GM19025 (cell line): ENCODE measurements around the gene PPP2R2C.

Experiments used
- ATAC-seq: cut with Tn5 transposase; IDR thresholded peaks from one replicate; pipeline ENCODE4 v1.9.1; 2021; ENCODE audit warnings: mild to moderate bottlenecking, low read depth, moderate library complexity; ENCODE audit not compliant: unreplicated experiment

Gene PPP2R2C

DNA sequence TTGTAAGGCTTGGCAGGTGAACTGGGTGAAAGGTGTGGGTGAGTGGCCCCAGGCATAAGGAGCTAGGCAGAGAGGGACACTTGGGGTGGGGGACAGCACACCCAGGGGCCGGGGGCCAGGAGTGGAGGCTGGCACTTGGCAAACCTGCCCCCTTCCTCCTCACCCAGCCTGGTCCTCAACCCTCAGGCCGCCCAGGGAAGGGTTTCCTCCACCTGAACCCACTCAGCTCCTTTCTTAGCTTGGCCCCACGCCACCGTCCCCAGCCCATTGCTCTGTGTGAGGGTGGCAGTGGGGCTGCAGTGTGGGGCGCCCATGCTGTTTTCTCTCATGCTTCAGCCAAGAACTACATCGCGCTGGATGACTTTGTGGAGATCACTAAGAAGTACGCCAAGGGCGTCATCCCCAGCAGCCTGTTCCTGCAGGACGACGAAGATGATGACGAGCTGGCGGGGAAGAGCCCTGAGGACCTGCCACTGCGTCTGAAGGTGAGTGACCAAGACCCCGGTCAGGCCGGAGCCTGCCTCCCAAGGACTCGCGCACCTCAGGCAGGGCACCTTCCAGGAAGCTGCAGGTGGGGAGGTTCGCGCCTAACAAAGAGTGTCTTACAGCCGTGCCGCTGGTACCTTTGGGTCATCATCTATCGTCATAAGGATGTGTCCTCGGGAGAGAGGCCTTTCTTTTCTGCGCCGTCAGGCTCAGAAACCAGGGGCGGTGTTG is 177.6 kb downstream of the PPP2R2C start:
- ATAC-seq: no peak

DNA sequence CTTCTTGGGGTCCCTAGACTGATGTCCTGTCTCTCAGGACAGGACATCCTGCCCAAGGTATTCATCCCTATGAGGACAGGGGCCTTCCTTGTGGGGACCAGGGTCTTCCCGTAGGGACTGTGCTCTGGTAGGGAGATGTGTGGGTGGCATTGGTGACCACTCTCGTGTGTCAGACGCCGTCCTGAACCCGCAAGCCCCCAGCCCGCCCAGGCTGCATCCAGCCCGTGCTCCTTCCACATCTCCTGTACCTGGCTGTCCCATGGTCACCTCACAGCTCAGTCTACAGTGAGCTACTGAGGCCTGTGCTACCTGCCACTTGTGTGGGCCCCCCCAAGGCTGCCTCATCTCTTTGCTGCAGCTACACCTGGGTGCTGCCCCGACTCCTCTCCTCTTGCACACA is 178.8 kb downstream of the PPP2R2C start:
- no peak for ATAC-seq

DNA sequence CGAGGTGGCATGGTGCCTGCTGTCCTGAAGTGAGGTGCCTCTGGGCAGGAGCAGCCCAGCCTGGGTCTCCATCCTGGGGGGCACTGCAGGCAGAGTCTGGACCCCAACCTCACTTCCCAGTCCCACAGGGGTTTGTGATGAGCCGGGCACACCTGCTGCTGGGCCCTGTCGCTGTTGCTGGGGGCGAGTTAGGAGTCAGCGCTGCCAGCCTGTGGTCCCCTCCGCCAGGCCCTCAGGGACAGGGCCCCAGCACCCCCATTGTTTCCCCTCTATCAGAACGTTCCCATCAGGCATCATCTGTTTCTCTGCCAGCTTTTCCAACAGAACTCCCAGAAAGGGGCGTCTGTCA is 179.3 kb downstream of the PPP2R2C start:
- ATAC-seq: no peak

DNA sequence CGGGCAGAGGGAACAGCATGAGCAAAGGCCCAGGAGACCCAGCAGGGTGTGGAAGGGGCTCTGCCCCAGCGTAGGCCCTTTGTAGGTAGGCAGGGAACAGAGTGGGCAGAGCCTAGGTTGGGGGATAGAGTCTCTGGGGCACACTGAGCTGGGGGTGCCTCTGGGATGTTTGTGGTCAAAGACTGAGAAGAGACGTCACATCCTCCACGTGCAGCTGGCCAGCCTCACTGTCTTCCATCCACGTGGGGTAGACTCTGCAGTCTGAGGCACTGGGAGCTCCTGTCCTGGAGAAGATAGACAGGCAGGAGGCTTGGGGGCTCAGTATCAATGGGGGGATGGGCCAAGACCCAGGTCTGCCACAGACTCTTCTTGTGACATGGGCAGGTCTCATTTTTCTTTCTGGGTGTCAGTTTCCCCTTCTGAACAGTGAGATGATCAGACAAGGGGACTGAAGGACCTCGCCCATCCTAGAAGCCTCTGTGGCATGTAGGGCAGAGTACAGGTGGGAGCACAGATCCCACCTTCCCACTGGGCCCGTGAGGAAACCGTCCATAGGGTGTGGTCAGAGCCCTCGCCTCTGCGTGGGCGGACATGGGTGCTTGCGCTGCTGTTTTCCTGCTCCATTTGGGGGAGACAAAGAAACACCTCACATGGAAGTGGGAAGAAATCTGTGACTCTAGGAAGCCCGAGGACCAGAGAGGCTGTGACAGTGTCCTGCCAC is 179.9 kb downstream of the PPP2R2C start:
- peak; percentile 55 for ATAC-seq

DNA sequence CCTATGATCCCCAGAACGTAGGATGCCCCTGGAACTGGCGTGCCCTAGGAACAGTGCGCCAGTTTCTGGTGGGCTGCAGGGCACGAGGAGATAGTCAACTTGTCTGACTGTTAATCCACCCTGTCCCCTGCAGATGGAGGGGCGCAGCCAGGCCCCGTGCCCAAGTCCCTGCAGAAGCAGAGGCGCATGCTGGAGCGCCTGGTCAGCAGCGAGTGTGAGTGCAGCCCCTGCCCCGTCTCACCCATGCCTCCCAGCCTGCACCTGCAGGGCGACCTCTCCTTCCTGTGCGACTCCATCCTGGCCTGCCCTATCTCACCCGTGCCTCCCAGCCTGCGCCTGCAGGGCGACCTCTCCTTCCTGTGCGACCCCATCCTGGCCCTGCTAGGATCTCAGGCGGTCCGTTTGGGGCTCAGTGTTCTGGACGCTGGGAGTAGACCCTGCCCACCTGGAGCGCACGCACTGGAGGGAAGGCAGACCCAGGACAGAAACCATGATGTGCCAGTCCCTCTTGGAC is 180.6 kb downstream of the PPP2R2C start:
- no peak for ATAC-seq

DNA sequence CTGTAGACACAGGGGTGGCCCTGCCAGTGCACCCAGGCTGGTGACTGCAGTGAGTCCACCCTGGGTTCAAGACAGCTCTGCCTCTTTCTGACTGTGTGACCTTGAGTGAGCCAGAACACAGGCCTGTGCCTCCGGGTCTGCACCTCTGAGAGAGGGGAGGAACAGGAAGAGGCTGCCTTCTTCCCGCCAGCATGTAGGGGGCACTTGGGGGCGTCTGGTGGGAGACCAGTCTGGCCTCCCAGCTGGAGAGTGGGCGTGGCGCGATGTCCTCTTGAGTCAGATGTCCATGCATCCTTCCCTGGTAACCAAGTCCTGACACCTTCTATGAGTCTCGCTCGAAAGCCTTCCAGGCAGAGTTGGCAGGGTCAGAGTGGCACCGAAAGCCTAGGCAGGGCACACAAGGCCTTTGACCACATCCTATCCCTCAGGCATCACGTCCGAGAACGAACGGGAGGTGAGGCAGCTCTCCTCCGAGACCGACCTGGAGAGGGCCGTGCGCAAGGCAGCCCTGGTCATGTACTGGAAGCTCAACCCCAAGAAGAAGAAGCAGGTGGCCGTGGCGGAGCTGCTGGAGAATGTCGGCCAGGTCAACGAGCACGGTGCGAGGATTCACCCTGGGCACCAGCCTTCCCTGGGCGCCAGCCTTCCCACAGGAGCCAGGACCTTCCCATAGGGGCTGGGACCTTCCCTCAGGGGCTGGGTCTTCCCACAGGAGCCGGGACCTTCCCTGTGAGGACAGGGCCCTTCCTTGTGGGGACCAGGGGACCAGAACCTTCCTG is 181.5 kb downstream of the PPP2R2C start:
- no peak for ATAC-seq

DNA sequence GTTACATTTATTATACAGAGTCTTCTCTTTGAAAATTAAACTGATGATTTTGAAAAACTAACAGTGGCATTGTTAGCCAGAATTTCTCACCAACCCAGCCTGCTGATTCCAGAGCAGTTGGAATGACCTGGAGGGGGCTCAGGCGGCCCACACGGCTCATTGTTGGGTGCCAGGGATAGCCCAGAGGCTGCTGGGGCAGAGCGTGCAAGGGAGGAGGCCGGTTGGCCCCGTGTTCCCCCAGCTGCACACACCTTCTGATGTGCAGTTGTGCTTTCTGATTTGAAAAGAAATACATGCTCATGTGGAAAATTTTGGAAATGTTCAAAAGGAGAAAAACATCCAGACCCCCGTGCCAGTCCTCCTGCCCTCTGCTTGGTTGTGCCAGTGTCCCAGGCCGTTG is 182.2 kb downstream of the PPP2R2C start:
- ATAC-seq: no peak

DNA sequence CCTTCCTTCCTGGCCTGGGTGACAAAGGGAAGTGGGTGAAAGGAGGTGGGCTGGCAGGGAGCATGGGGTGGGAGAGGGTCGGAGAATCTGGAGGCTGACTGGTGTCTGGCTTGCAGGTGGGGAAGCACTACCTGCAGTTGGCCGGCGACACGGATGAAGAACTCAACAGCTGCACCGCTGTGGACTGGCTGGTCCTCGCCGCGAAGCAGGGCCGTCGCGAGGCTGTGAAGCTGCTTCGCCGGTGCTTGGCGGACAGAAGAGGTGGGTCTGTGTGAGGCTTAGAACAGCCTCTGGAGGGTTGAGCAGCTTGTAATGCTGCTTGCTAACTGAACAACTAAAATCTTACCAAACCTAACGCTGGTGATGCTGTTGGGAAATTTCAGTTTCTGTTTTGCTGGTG is 183.5 kb downstream of the PPP2R2C start:
- no peak for ATAC-seq

DNA sequence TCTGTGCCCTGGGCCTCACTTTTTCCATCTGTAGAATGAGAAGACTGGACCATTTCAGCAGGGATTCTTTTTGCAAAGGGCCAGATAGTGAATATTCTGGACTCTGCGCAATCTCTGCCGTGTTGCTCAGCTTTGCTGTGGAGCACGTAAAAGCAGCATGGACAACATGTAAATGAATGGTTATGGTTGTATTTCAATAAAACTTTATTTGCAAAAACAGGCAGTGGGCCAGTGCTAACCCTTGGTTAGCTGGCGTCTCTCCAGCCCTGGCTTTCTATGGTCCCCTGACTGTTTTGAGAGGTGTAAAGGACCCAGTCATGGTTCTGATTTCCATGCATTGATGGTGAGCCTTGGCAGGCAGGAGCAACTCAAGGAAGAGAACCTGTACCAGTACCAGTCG is 184.1 kb downstream of the PPP2R2C start:
- no peak for ATAC-seq

DNA sequence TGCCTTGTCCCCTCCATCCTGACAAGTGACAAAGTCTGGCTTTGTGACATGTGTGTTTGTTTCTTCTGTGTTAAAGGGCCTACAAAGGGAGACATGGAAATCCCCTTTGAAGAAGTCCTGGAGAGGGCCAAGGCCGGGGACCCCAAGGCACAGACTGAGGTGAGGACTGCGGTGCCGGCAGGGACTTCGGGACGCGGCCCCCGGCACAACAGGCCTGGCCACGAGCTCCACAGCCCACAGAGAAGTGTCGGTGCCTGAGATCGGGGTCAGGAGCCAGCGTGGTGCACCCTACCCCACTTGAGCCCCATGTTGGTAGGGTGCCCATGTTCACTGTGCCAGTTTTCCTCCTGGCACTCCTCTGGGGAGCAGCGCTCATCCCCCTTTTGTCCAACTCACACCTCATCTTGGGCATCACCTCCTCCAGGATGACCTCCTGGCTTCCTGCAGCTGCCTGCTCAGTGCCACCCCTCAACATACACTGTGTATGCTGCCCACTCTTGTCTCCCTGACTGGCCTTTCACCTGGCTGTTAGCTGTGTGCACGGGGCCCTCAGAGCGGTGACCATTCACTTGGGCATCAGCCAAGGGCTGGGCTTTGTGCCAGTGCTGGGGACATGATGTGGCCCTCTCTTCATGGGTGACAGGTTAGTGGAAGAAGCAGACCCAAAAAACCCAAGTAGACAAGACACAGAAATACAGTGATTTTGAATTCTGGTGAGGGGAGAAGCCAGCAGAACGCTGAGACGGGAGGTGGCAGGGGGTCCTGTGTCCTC is 185.2 kb downstream of the PPP2R2C start:
- ATAC-seq: no peak

DNA sequence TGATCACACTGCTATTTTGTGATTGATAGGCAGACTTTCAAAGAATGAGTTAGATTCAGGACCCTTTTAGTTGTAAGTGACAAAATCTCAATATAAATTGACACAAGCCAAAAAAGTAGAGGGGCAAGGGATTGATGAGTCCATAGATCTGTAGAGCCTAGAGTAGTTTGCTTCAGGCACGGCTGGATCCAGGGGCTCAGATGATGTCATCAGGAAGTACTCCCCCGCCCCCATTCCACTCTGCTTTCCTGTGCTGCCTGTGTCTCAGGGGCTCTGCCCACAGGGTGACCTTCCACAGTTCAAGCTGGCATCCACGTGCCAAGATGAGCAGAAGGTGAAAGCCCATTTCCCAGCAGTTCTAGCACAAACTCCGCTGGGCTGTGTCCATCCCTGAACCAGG is 189.1 kb downstream of the PPP2R2C start:
- no peak for ATAC-seq

DNA sequence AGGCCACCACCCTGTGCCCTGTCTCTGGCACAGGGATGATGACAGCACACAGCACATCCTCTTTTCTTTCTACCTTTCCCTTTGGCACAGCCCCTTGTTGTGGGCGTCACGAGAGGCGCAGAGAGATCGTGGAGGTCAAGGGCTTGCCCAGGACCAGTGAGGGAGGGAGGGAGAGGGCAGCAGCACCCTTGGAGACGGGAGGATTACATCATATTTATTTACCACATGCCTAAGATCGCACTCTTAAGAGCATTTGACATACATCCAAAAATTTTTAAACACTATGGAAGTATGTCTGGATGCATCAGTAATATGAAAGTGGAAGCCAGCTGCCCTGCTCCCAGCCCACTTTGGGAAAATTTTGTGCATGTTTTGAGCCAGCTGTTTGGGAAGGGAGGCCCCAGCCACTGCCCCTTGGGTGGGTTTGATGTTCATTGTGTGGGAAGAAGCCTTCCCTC is 190.1 kb downstream of the PPP2R2C start:
- no peak for ATAC-seq

DNA sequence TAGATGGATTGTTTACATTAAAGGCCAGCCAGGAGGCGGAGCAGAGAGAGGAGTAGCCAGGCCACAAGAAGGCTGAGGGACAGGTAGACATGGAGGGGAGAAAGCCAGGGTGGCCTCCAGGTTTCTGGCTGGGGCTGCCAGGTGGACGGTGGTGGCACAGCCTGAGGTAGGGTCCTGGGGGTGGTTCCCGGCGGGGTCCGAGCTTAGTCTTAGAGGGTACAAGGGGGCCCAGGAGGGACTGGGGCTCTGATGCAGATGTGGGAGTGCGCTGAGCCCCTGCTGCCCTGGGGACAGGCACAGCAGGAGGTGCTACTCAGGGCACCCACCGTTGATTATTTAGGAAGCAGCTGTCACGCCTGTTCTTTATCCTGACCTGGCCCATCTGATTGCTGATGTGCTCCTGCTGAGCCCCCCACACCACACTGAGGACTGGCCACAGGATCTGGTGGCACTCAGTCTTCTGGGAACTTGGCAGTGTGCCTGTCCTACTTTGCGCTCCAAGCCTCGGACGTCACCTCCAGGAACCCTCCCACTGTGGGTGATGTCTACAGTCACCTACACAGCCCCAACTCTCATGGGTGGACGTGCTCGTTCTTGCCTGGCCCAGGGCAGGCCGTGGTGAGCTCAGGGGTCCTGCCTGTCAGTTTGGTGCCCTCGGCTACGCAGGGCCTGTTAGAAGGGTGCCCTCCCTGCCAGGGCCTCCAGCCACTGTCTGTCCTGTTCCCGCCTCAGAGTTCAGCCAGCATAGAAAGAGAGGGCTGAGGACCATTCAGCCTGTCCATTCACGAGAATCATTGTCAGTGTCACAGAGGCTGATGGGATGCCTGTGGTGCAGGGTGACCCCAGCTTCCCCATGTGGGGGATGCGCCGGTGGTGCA is 190.7 kb downstream of the PPP2R2C start:
- no peak for ATAC-seq

DNA sequence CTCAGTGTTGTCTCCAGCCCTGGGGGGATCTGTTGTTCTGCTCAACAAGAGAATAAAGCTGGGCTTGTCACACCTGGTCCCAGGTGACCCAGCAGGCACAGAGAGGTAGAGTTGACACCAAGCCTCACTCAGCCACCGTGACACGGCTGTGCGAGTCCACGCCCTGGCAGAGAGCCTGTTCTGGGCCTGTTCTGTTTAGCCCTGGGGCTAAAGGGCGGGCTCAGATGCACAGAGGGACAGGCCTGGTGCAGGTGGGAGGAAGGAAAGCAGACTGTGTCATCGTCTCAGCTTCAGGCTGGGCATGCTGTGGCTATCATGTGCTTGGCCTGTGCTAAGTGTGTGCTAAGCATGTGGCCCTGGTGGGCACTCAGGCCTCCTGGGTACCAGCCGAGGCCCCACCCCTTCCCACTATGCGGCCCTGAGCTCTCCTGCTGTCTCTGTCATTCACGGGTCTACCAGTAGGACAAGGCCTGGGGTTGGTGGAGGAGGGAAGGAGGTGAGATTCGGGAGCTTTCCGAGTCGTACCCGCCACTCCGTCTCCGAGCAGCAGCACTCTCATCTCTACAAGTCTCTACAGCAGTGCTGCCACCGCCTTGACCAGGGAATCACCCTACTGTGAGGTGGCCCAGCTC is 191.9 kb downstream of the PPP2R2C start:
- no peak for ATAC-seq

DNA sequence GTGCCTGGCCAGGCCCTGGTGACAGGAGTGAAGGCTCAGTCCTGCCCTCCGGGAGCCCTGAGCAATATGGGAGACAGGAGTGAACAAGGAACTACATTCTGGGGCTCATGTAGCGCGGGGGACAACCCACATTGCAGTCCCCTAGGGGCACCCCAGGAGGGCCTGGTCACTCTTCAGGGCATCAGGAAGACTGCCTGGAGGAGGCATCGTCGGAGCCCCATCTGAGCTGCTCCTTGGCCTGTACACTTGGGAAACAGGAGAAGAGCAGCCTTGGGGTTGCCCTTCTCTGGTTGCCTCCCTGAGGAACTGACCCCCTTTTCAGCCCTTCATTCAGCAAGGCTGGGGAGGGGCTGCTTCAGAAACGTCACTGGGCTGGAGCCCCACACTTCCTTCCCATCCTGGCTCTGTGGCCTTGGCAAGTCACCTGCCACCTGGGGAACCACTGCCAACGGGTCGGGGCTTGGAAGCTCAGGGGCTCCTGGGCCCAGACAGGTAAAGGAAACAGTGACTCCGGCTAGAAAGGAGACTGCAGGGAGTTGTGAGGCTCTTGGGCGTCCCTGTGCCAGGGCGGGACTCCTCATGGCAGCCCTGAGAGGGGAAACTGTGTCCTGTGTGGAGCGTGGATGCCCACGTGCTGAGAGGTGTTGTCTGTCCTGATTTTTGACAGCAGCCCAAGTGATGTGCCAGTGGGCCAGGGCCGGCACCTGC is 192.7 kb downstream of the PPP2R2C start:
- no peak for ATAC-seq

DNA sequence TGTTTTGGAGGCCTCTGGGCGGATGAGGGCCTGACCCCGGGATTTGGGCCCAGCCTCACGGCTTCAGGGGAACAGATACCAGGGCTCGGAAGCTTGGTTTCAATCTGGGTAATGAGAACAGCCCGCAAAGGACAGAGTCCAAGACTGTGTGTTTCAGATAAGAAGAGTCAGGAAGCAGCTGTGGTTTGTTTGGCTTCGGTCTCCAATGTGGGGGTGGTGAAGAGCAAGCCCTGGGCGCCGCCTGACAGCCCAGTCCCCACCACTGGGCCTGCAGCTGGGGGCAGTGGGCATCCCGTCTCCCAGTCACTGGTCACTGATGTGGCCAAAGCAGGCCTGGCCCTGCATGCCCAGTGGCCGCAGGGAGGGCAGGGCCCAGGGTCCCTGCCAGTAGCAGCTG is 193.6 kb downstream of the PPP2R2C start:
- ATAC-seq: peak; percentile 79

DNA sequence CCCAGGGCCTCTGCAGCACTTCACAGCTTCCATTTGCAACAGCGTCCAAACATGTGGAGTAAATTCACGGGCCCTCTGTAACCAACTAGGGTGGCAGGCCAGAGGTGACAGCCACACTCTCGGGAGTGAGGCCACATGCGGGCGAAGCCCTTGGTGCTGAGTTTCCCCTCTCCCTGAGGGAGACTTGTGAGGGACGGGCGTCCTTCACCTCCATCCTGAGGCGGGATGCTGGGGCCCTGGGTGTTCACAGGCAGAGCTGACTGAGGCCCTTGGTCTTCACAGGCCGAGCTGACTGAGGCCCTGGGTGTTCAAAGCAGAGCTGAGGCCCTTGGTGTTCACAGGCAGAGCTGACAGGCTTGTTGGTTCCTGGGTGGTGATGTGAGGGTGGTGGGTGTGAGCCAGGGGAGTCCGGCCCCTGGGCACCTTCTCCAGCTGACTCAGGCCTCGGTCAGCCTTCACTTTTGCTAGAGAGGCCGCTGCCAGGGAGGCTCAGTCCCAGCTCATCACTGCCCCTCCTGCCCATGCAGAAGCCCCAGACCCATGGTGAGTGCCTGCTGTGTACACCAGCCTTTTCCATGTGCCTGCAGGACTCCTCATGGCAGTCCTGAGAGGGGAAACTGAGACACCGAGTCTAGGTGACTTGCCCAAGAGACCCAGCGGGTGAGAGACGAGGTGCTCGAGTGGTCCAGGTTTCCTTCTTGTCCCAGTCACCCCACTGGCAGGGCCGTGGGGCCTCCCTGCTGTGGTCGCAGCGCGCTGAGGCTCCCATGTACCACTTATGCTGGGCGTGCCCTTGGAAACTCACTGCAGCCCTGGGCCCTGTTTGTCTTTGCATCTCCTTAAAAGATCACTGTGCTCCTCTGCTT is 194.2 kb downstream of the PPP2R2C start:
- no peak for ATAC-seq
